HepG2 (cell line): Measurements from ENCODE around the gene RHOBTB3. TPM values are rescaled to one million over a fixed set of nuclear protein-coding genes. Genes with fewer than 3 reads are reported as not detected.

ENCODE experiments used
- CC2D1A ChIP-seq: sonication (generic); formaldehyde crosslinking; IDR thresholded peaks from 2 replicates; pipeline ENCODE4 v1.8.1; 2023; ENCODE audit warnings: mild to moderate bottlenecking, missing genetic modification reagents
- KDM6A ChIP-seq: IDR thresholded peaks from 2 replicates; pipeline ENCODE4 v1.6.1; 2016; ENCODE audit warnings: low read depth
- RELA ChIP-seq: sonication (generic); formaldehyde crosslinking; IDR thresholded peaks from 2 replicates; pipeline ENCODE4 v1.4.0; 2020; ENCODE audit warnings: missing genetic modification reagents
- TGIF2 ChIP-seq: IDR thresholded peaks from 2 replicates; pipeline ENCODE4 v1.6.1; 2016; ENCODE audit warnings: control low read depth, missing compliant biosample characterization
- ZC3H4 ChIP-seq: sonication (generic); formaldehyde crosslinking; IDR thresholded peaks from 2 replicates; pipeline ENCODE4 v1.4.0; 2020; ENCODE audit warnings: missing genetic modification reagents, borderline replicate concordance
- ZFAT ChIP-seq: sonication (generic); formaldehyde crosslinking; conservative IDR thresholded peaks from 2 replicates; pipeline ENCODE4 v1.8.1; 2023; ENCODE audit warnings: missing genetic modification reagents, inconsistent platforms
- ZFX ChIP-seq: sonication (generic); formaldehyde crosslinking; IDR thresholded peaks from 2 replicates; pipeline ENCODE4 v1.4.0; 2020; ENCODE audit warnings: mild to moderate bottlenecking, low read depth, missing genetic modification reagents, moderate library complexity
- ZNF260 ChIP-seq: sonication (generic); formaldehyde crosslinking; IDR thresholded peaks from 2 replicates; pipeline ENCODE4 v1.4.0; 2020; ENCODE audit warnings: missing genetic modification reagents, low read depth, mild to moderate bottlenecking, borderline replicate concordance
- ZNF335 ChIP-seq: sonication (generic); formaldehyde crosslinking; IDR thresholded peaks from 2 replicates; pipeline ENCODE4 v1.4.0; 2020; ENCODE audit warnings: missing genetic modification reagents
- ZNF407 ChIP-seq: sonication (generic); formaldehyde crosslinking; IDR thresholded peaks from one replicate; pipeline ENCODE4 v1.5.1; 2020; ENCODE audit warnings: mild to moderate bottlenecking, missing genetic modification reagents; ENCODE audit errors: not compliant biosample characterization
- ZNF468 ChIP-seq: sonication (generic); formaldehyde crosslinking; IDR thresholded peaks from 2 replicates; pipeline ENCODE4 v1.8.0; 2022; ENCODE audit warnings: mild to moderate bottlenecking, moderate library complexity, missing genetic modification reagents
- ZNF570 ChIP-seq: sonication (generic); formaldehyde crosslinking; IDR thresholded peaks from 2 replicates; pipeline ENCODE4 v1.4.0; 2020; ENCODE audit warnings: mild to moderate bottlenecking, missing genetic modification reagents, borderline replicate concordance
- ZNF598 ChIP-seq: sonication (generic); formaldehyde crosslinking; IDR thresholded peaks from 2 replicates; pipeline ENCODE4 v1.5.1; 2020; ENCODE audit warnings: mild to moderate bottlenecking, missing genetic modification reagents, borderline replicate concordance
- ZNF7 ChIP-seq: IDR thresholded peaks from 2 replicates; pipeline ENCODE4 v1.6.1; 2016; ENCODE audit warnings: missing biosample characterization, missing genetic modification reagents
- polyA plus RNA-seq, 8 experiments: library from polyadenylated mRNA; depleted of rRNA in 3 of 8; stranded (reverse) in 7 of 8; unstranded in 1 of 8; fragments of >200 nt; fragmentation: Illumina TruSeq in 4 of 8; extraction: Trizol in 4 of 8; gene quantifications; 2 replicates each; pipeline versions ENCODE4 v1.2.1 to v1.2.3, GENCODE V29; 2011 to 2016; ENCODE audit warnings: low read depth in 4 of 8, missing spikeins in 1 of 8, mixed read lengths in 1 of 8; ENCODE audit not compliant: insufficient read depth in 1 of 8
- total RNA-seq, 5 experiments: library from RNA; depleted of rRNA; stranded (reverse); fragments of >200 nt; fragmentation: Illumina TruSeq; extraction: Trizol; gene quantifications; 2 replicates each; pipeline ENCODE4 v1.2.3, GENCODE V29; 2016; ENCODE audit warnings: low read depth in 1 of 5
- TF ChIP-seq, protein P1 (sequence below): sonication (generic); formaldehyde crosslinking; IDR thresholded peaks from 2 replicates; pipeline ENCODE4 v1.4.0; 2020; ENCODE audit warnings: missing genetic modification reagents
- TF ChIP-seq, protein P2 (sequence below): IDR thresholded peaks from 2 replicates; pipeline ENCODE4 v1.6.1; 2016; ENCODE audit warnings: missing genetic modification reagents, missing compliant biosample characterization
- TF ChIP-seq, protein P3 (sequence below): sonication (generic); formaldehyde crosslinking; IDR thresholded peaks from 2 replicates; pipeline ENCODE4 v1.5.0; 2020; ENCODE audit warnings: missing genetic modification reagents

RHOBTB3 gene
- total and polyA plus RNA-seq, 2 of the 13 experiments (the other 11 are each of a cell fraction or from before 2014, with no cell fraction given) = 31.6 to 35.4 TPM

GRCh38 chr5:95803271-95804148, 72.4 kb downstream of the RHOBTB3 start (continued):
- no peak for TF ChIP-seq ZNF407 (CRISPR knock-in tag)
- TF ChIP-seq RELA (CRISPR knock-in tag) = no peak
- TF ChIP-seq ZFAT = no peak
- no peak for TF ChIP-seq TGIF2 (CRISPR knock-in tag)
- TF ChIP-seq KDM6A = peak; percentile 52
- no peak for TF ChIP-seq ZNF570 (CRISPR knock-in tag)
- TF ChIP-seq ZNF468 (CRISPR knock-in tag) = no peak
- TF ChIP-seq, protein P1, sequence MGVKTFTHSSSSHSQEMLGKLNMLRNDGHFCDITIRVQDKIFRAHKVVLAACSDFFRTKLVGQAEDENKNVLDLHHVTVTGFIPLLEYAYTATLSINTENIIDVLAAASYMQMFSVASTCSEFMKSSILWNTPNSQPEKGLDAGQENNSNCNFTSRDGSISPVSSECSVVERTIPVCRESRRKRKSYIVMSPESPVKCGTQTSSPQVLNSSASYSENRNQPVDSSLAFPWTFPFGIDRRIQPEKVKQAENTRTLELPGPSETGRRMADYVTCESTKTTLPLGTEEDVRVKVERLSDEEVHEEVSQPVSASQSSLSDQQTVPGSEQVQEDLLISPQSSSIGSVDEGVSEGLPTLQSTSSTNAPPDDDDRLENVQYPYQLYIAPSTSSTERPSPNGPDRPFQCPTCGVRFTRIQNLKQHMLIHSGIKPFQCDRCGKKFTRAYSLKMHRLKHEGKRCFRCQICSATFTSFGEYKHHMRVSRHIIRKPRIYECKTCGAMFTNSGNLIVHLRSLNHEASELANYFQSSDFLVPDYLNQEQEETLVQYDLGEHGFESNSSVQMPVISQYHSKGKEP = no peak
- no peak for TF ChIP-seq ZC3H4 (CRISPR knock-in tag)
- no peak for TF ChIP-seq ZNF7
- no peak for TF ChIP-seq ZNF598 (CRISPR knock-in tag)
- no peak for TF ChIP-seq ZFX
- TF ChIP-seq, protein P2, sequence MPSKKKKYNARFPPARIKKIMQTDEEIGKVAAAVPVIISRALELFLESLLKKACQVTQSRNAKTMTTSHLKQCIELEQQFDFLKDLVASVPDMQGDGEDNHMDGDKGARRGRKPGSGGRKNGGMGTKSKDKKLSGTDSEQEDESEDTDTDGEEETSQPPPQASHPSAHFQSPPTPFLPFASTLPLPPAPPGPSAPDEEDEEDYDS (CRISPR knock-in tag) = 0 out of 2 replicates have a peak, but pooled peaks have one; percentile 36
- TF ChIP-seq CC2D1A (CRISPR knock-in tag) = no peak
- TF ChIP-seq, protein P3, sequence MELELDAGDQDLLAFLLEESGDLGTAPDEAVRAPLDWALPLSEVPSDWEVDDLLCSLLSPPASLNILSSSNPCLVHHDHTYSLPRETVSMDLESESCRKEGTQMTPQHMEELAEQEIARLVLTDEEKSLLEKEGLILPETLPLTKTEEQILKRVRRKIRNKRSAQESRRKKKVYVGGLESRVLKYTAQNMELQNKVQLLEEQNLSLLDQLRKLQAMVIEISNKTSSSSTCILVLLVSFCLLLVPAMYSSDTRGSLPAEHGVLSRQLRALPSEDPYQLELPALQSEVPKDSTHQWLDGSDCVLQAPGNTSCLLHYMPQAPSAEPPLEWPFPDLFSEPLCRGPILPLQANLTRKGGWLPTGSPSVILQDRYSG (CRISPR knock-in tag) = no peak
- TF ChIP-seq ZNF260 (CRISPR knock-in tag) = no peak
- TF ChIP-seq ZNF335 (CRISPR knock-in tag) = no peak
